GM12865 (cell line): ENCODE measurements around the gene DOCK7.
"Not testable (repeated sequence)": the region's sequence is repeated elsewhere in the genome, so short reads cannot be mapped to it uniquely, and the experiment has no call there.

Experiments used
- DNase-seq: peaks from one replicate; pipeline ENCODE4 v3.0.0; 2010; ENCODE audit warnings: low read depth
- H3K4me3 ChIP-seq: 2 replicates; pipeline ENCODE4 v1.5.1; 2011; ENCODE audit warnings: mild to moderate bottlenecking, low read depth, low read length, control low read depth
- TF ChIP-seq, protein P1 (sequence below): IDR thresholded peaks from 2 replicates; pipeline ENCODE4 v1.5.1; 2011; ENCODE audit warnings: low read length, control low read depth, low read depth, inconsistent platforms; ENCODE audit not compliant: insufficient read depth; ENCODE audit errors: missing control alignments

The DOCK7 gene

GRCh38 chr1:62716397-62716796 lies 28.2 kb upstream of the DOCK7 start:
- H3K4me3 ChIP-seq = no peak overlapping the region
- TF ChIP-seq, protein P1, sequence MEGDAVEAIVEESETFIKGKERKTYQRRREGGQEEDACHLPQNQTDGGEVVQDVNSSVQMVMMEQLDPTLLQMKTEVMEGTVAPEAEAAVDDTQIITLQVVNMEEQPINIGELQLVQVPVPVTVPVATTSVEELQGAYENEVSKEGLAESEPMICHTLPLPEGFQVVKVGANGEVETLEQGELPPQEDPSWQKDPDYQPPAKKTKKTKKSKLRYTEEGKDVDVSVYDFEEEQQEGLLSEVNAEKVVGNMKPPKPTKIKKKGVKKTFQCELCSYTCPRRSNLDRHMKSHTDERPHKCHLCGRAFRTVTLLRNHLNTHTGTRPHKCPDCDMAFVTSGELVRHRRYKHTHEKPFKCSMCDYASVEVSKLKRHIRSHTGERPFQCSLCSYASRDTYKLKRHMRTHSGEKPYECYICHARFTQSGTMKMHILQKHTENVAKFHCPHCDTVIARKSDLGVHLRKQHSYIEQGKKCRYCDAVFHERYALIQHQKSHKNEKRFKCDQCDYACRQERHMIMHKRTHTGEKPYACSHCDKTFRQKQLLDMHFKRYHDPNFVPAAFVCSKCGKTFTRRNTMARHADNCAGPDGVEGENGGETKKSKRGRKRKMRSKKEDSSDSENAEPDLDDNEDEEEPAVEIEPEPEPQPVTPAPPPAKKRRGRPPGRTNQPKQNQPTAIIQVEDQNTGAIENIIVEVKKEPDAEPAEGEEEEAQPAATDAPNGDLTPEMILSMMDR = no peak
- DNase-seq = no peak

DNA sequence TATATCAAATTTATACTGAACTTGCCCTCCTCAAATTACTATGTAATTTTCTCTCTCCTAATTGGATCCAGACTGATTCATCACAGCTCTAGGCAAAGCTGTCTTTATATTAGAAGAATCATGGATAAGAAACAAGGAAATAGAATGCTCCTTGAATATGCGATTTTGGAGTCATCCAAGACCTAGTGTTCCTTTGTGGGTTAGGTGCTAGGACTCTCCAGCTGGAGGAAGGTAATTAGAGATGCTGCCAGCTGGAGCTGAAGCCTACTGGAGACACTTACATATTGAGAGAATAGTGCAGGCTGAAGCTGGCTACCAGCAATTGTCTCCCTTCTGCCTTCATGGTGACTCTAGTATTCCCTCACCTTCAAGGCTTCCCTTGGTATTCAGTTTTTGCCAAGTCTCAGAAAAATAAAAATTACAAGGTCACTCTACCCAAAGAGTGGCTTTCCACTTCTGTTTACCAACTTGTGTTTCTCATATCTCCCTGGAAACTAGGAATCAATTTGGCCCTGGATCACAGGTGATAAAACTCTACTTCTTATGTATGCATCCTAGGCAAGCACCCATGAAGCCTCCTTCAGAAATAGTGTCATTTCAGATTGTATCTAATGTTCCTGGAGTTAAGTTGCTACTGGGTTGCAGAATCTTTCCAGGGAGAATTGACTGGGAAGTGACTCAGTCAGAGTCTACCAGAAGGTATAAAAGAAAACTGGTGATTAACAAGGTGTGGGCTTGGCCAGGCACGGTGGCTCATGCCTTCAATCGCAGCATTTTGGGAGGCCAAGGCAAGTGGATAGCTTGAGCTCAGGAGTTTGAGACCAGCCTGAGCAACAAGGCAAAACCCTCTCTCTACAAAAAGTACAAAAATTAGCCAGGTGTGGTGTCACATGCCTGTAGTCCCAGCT lies 24.4 kb upstream of the DOCK7 start:
- H3K4me3 ChIP-seq = no peak overlapping the region
- TF ChIP-seq, protein P1 = no peak
- no peak for DNase-seq

DNA sequence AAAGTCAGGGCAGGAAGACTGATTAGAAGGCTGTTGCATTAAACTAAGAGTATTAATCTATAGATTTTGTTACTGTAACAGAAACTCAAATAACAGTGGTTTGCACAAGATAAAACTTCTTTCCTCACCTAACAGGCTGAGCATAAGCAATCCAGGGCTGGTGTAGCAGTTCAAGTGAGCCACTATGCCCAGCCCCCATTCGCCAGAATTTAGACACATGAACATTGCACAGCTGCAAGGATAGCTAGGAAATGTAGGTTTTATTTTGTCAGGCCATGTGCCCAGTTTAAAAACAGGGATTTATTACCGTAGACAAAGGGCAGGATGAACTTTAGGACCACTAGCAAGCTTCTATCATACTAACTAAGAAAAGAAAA lies 19.5 kb upstream of the DOCK7 start:
- DNase-seq = no peak
- TF ChIP-seq, protein P1 = no peak
- no peak overlapping the region for H3K4me3 ChIP-seq

DNA sequence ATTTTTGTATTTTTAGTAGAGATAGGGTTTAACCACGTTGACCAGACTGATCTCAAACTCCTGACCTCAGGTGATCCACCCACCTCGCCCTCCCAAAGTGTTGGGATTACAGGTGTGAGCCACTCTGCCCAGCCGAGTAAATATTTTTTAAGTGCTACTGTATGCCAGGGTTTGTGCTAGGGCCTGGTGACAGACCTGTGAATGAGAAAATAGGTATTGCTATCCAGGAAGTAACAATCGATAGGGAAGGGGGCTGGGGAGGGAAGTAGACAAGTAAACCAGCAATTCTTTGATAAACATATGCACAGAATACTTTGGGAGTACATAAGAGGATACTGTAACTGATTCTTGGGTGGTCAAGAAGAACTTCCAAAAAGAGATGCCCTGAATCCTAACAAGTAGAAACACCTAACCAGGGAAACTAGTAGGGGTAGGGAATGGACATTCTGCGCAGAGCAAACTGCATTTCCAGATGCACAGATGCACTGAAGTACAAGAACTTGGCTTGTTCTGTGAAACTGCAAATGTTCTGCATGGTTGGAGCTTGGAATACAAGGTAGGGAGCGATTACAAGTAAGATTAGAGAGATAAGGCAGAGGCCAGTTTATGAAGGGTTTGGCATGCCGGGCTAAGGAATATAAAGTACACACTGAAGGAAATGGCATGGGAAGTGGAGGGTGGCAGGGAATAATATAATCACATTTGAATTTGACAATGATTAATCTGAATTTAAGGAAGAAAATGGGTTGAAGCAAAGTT lies 19.0 kb upstream of the DOCK7 start:
- no peak overlapping the region for H3K4me3 ChIP-seq
- TF ChIP-seq, protein P1 = no peak
- no peak for DNase-seq

- DNase-seq, H3K4me3 ChIP-seq: not testable (repeated sequence)
These were observed 10.0 kb upstream of the DOCK7 start for GRCh38 chr1:62698161-62698560.

DNA sequence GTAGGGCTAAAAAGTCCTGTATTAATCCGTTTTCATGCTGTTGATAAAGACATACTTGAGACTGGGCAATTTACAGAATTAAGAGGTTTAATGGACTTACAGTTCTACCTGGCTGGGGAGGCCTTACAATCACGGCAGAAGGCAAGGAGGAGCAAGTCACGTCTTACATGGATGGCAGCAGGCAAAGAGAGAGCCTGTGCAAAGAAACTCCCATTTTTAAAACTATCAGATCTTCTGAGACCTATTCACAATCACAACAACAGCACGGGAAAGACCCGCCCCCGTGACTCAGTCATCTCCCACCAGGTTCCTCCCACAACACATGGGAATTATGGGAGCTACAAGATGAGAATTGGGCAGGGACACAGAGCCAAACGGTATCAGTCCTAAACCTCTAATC lies 6.3 kb upstream of the DOCK7 start:
- H3K4me3 ChIP-seq, DNase-seq: not testable (repeated sequence)

- DNase-seq = no peak
- TF ChIP-seq, protein P1 = no peak
- H3K4me3 ChIP-seq = no peak overlapping the region
These were observed 4.9 kb upstream of the DOCK7 start for GRCh38 chr1:62693123-62693522.
